ENCODE results near the gene RTN4.

- TF ChIP-seq CTCF (conservative IDR thresholded peaks at IDR 0.05; ENCODE audit: low read depth in 2 of 2) (peak in 1 of 2 experiments; percentile 14; a peak in 2 of 4 replicates), ZNF462 (CRISPR knock-in tag; IDR thresholded peaks at IDR 0.05) (no peak), ZNF114 (CRISPR knock-in tag; IDR thresholded peaks at IDR 0.05) (no peak), POLR2AphosphoS5 (IDR thresholded peaks at IDR 0.05; ENCODE audit: low read depth) (no peak), EZH2phosphoT487 (IDR thresholded peaks at IDR 0.05; ENCODE audit: unreplicated experiment) (no peak), EZH2 (IDR thresholded peaks at IDR 0.05; ENCODE audit: low read depth, unreplicated experiment) (no peak), REST (IDR thresholded peaks at IDR 0.05; ENCODE audit: unreplicated experiment) (no peak), CREB1 (CRISPR knock-in tag; IDR thresholded peaks at IDR 0.05; ENCODE audit: low read depth) (no peak), ZNF331 (CRISPR knock-in tag; IDR thresholded peaks at IDR 0.05; ENCODE audit: low read depth) (no peak), NANOG (IDR thresholded peaks at IDR 0.05; ENCODE audit: borderline replicate concordance) (no peak), JUNB (IDR thresholded peaks at IDR 0.05; ENCODE audit: unreplicated experiment) (no peak)
Measured at GRCh38 chr2:55048508-55049042, 1.7 kb downstream of the RTN4 start.

Measured in GM23338 (cell line).